Body of pancreas (tissue), 4 donors: ENCODE results near the gene SYAP1.
"Not testable (repeated sequence)": the region's sequence is repeated elsewhere in the genome, so short reads cannot be mapped to it uniquely, and the experiment has no call there.

ENCODE experiments used
- CTCF ChIP-seq, 7 experiments: fragments of 450-650 bp in 4 of 7; fragments of 200-600 bp in 3 of 7; sonication (generic) in 3 of 7; IDR thresholded peaks; one replicate each; pipeline ENCODE4 v1.5.1; 2016 to 2019; ENCODE audit warnings: antibody characterized with exemption in 7 of 7
- POLR2A ChIP-seq, 3 donors: fragments of 450-650 bp; IDR thresholded peaks; one replicate each; pipeline ENCODE4 v1.6.1; 2016; ENCODE audit warnings: antibody characterized with exemption in 3 of 3, mild to moderate bottlenecking in 2 of 3

DNA sequence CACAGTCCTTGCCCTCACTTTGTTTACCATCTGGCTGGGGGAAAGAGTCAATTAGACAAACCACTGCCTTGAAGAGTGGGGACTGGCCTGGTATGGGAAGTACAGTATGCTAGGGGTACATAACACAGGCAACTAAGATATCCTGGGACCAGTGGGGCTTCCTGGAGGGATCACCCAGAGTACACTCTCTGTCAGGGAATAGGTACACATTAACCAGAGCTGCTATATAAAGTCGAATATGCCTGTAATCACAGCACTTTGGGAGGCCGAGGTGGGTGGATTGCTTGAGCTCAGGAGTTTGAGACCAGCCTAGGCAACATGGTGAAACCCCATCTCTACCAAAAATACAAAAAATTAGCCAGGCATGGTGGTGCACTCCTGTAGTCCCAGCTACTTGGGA lies 60.4 kb downstream of the SYAP1 start:
- not testable (repeated sequence) for TF ChIP-seq POLR2A, CTCF (IDR thresholded peaks at IDR 0.05)
